Cardiac muscle cell (in vitro differentiated cells and primary cell): ENCODE data around the gene RGMB. TPM values are rescaled to one million over a fixed set of nuclear protein-coding genes. Genes with fewer than 3 reads are reported as not detected.
"Not testable (repeated sequence)": the region's sequence is repeated elsewhere in the genome, so short reads cannot be mapped to it uniquely, and the experiment has no call there.

ENCODE experiments used
- DNase-seq, 2 donors: peaks; one replicate each; pipeline versions ENCODE4 v3.0.0 to v3.0.0-alpha.2; 2010 to 2017; ENCODE audit warnings: low read depth in 1 of 2, low spot score in 1 of 2
- H3K27ac ChIP-seq: fragments of 200-600 bp; sonication (generic); 2 replicates; pipeline ENCODE4 v1.5.1; 2016
- H3K27me3 ChIP-seq: fragments of 200-600 bp; sonication (generic); 2 replicates; pipeline ENCODE4 v1.6.0; 2016; ENCODE audit warnings: control low read depth
- H3K36me3 ChIP-seq: fragments of 200-600 bp; sonication (generic); 2 replicates; pipeline ENCODE4 v1.5.1; 2016; ENCODE audit warnings: control low read depth
- H3K4me1 ChIP-seq: fragments of 200-600 bp; sonication (generic); 2 replicates; pipeline ENCODE4 v1.8.1; 2017; ENCODE audit warnings: low read depth, mild to moderate bottlenecking, mixed run types
- H3K4me3 ChIP-seq: fragments of 200-600 bp; sonication (generic); 2 replicates; pipeline ENCODE4 v1.5.1; 2016; ENCODE audit warnings: mild to moderate bottlenecking
- H3K9me3 ChIP-seq: fragments of 200-600 bp; sonication (generic); 2 replicates; pipeline ENCODE4 v1.5.1; 2017; ENCODE audit warnings: low read depth, mild to moderate bottlenecking, control low read depth
- polyA plus RNA-seq: library from polyadenylated mRNA; unstranded; fragments of >200 nt; fragmentation: Nextera tagmentation; extraction: Ambion mirVana; gene quantifications from 2 replicates; pipeline ENCODE4 v1.2.1, GENCODE V29; 2016
- total RNA-seq: library from RNA; depleted of rRNA; stranded (reverse); fragments of >200 nt; gene quantifications from 2 replicates; pipeline ENCODE4 v1.2.3, GENCODE V29; 2016
- TF ChIP-seq, protein P1 (sequence below): IDR thresholded peaks from 2 replicates; pipeline ENCODE4 v1.5.1; 2012; ENCODE audit warnings: low read depth, mild to moderate bottlenecking, low read length

Gene RGMB
- total and polyA plus RNA-seq, 2 experiments from 2014 or later = 7.1 to 15.6 TPM

DNA sequence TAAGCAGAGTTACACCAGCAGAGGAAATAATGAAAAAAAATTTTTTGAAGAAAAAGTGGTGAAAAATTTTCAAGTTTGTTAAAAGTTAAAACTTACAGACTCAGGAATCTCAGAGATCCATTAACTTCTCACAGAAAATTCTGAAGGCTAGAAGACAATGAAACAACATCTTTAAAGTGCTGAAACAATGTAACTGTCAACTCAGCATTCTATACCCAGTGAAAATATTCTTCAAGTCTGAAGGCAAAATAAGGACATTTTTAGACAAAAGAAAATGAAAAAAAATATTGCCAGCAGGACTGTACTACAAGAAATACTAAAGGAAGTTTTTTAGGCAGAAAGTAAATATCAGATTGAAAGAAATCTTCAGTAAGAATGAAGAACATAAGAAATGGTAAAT is 36.7 kb upstream of the RGMB start:
- TF ChIP-seq, protein P1, sequence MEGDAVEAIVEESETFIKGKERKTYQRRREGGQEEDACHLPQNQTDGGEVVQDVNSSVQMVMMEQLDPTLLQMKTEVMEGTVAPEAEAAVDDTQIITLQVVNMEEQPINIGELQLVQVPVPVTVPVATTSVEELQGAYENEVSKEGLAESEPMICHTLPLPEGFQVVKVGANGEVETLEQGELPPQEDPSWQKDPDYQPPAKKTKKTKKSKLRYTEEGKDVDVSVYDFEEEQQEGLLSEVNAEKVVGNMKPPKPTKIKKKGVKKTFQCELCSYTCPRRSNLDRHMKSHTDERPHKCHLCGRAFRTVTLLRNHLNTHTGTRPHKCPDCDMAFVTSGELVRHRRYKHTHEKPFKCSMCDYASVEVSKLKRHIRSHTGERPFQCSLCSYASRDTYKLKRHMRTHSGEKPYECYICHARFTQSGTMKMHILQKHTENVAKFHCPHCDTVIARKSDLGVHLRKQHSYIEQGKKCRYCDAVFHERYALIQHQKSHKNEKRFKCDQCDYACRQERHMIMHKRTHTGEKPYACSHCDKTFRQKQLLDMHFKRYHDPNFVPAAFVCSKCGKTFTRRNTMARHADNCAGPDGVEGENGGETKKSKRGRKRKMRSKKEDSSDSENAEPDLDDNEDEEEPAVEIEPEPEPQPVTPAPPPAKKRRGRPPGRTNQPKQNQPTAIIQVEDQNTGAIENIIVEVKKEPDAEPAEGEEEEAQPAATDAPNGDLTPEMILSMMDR = no peak
- Histone ChIP-seq H3K36me3 (no peaks in the 10 kb centered on the region), H3K27me3 (no peaks in the 10 kb centered on the region), H3K4me1 (peaks cover 6% of the 10 kb centered on the region), H3K27ac (no peak overlapping the region), H3K4me3 (no peak overlapping the region), H3K9me3 (no peaks in the 10 kb centered on the region)
- DNase-seq = no peak

DNA sequence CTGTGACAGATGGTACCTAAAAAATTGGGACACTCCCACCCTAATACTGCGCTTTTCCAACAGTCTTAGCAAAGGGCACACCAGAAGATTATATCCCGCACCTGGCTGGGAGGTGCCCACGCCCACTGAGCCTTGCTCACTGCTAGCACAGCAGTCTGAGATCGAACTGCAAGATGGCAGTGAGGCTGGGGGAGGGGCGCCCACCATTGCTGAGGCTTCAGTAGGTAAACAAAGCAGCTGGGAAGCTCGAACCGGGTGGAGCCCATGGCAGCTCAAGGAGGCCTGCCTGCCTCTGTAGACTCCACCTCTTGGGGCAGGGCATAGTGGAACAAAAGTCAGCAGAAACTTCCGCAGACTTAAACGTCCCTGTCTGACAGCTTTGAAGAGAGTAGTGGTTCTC is 36.0 kb upstream of the RGMB start:
- not testable (repeated sequence) for H3K9me3 ChIP-seq, DNase-seq, H3K36me3 ChIP-seq, H3K4me3 ChIP-seq, H3K27ac ChIP-seq, H3K4me1 ChIP-seq, H3K27me3 ChIP-seq

DNA sequence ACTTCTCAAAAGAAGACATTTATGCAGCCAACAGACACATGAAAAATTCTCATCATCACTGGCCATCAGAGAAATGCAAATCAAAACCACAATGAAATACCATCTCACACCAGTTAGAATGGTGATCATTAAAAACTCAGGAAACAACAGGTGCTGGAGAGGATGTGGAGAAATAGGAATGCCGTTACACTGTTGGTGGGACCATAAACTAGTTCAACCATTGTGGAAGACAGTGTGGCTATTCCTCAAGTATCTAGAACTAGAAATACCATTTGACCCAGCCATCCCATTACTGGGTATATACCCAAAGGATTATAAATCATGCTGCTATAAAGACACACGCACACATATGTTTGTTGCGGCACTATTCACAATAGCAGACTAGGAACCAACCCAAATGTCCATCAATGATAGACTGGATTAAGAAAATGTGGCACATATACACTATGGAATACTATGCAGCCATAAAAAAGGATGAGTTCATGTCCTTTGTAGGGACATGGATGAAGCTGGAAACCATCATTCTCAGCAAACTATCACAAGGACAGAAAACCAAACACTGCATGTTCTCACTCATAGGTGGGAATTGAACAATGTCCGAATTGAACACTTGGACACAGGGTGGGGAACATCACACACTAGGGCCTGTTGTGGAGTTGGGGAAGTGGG is 34.8 kb upstream of the RGMB start:
- H3K27me3 ChIP-seq, H3K27ac ChIP-seq, DNase-seq, H3K36me3 ChIP-seq, H3K4me3 ChIP-seq, H3K4me1 ChIP-seq, H3K9me3 ChIP-seq: not testable (repeated sequence)

DNA sequence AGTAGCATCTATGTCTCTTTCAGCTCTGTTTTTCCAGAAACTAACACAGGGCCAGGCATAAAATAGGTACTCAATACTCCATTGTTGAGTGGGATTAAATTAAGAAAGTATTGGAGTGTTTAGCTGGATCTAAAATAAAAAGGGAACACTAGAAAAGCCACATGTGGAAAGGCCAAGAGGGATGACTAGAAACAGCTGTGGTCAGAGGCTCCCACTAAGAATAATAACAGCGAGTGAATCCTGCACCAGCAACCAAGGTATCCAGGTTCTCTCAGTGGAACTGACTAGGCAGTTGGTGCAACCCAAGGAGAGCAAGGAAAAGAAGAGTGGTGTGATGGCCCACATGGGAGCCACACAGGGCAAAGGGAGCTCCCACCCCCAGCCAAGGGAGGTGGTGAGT is 31.5 kb upstream of the RGMB start:
- TF ChIP-seq, protein P1 = no peak
- DNase-seq = no peak
- H3K4me1 ChIP-seq = peaks cover 6% of the 10 kb centered on the region
- H3K27ac ChIP-seq = no peak overlapping the region
- H3K4me3 ChIP-seq = no peak overlapping the region
- H3K27me3 ChIP-seq = no peaks in the 10 kb centered on the region
- no peaks in the 10 kb centered on the region for H3K9me3 ChIP-seq
- H3K36me3 ChIP-seq = no peaks in the 10 kb centered on the region

DNA sequence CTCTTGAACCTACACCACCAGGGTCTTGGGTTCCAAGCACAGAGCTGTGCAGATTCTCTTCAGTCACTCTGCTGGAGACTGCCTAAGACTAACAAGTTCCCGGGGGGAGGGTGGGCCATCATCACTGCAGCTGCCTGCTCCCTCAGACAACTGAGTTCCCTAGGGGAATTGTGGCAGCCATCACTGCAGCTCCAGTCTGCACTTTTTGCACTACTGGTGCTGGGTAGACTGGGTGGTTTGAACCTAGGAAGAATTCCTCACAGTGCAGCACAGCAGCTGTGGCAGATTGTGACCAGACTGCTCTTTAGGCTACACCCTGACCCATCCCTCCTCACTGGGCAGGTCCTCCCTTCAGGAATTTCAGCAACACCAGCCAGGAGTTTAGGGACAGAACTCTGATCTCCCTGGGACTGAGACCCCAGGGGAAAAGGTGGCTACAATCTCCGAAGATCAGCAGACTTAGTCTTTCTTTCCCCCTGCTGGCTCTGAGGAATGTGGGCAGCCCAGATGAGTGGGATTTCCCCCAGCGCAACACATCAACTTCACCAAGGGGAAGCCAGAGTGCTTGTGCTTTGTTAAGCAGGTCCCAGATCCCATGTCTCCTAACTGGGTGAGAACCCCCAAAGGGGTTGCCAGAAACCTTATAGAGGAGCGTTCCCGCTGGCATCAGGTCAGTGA is 30.9 kb upstream of the RGMB start:
- no peak overlapping the region for H3K4me3 ChIP-seq
- no peaks in the 10 kb centered on the region for H3K27me3 ChIP-seq
- peaks cover 6% of the 10 kb centered on the region for H3K4me1 ChIP-seq
- TF ChIP-seq, protein P1 = no peak
- H3K27ac ChIP-seq = no peak overlapping the region
- H3K9me3 ChIP-seq = no peaks in the 10 kb centered on the region
- H3K36me3 ChIP-seq = no peaks in the 10 kb centered on the region
- no peak for DNase-seq

DNA sequence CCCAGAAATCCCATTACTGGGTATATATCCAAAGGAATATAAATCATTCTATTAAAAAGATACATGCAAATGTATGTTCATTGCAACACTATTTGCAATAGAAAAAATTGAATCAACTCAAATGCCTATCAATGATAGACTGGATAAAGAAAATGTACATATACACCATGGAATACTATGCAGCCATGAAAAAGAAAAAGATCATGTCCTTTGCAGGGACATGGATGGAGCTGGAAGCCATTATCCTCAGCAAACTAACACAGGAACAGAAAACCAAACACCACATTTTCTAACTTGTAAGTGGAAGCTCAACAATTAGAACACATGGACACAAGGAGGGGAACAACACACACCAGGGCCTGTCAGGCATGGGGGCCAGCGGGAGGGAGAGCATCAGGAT is 25.2 kb upstream of the RGMB start:
- H3K4me1 ChIP-seq, H3K27me3 ChIP-seq, H3K9me3 ChIP-seq, H3K27ac ChIP-seq, H3K4me3 ChIP-seq, DNase-seq, H3K36me3 ChIP-seq: not testable (repeated sequence)

DNA sequence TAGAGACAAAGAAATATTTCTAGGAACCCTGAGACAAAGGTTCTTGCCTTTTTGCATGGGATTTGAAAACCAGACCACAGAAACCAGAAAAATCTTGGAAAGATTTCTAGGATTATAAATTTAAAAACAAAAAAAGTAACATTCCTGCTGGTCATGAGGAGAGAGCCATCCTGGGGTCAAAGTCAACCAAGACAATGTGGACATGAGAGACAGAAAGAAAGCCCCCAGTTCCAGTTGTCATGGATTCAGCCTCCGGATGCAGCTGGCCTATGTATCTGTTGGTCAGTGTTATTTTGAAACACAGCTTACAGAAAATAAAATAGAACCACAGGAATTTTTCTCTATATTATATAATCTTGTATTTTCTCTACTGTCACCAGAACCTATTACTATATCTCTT is 24.4 kb upstream of the RGMB start:
- H3K36me3 ChIP-seq = no peaks in the 10 kb centered on the region
- no peak for DNase-seq
- TF ChIP-seq, protein P1 = no peak
- H3K4me1 ChIP-seq = no peaks in the 10 kb centered on the region
- no peak overlapping the region for H3K27ac ChIP-seq
- no peak overlapping the region for H3K4me3 ChIP-seq
- no peaks in the 10 kb centered on the region for H3K27me3 ChIP-seq
- no peaks in the 10 kb centered on the region for H3K9me3 ChIP-seq
